Ishikawa (cell line): ENCODE data around the gene MAST1.

Source experiments
- CEBPB ChIP-seq: IDR thresholded peaks from 2 replicates; pipeline ENCODE4 v1.6.1; 2012
- CREB1 ChIP-seq: IDR thresholded peaks from 2 replicates; pipeline ENCODE4 v1.6.1; 2012; ENCODE audit warnings: low read depth
- EGR1 ChIP-seq: IDR thresholded peaks from 2 replicates; pipeline ENCODE4 v1.6.1; 2012
- EP300 ChIP-seq: IDR thresholded peaks from 2 replicates; pipeline ENCODE4 v1.6.1; 2012; ENCODE audit warnings: borderline replicate concordance
- FOXM1 ChIP-seq: IDR thresholded peaks from 2 replicates; pipeline ENCODE4 v1.6.1; 2012; ENCODE audit warnings: low read depth, borderline replicate concordance
- MAX ChIP-seq: IDR thresholded peaks from 2 replicates; pipeline ENCODE4 v1.6.1; 2012
- NFIC ChIP-seq: IDR thresholded peaks from 2 replicates; pipeline ENCODE4 v1.6.1; 2012
- RAD21 ChIP-seq: IDR thresholded peaks from 2 replicates; pipeline ENCODE4 v1.6.1; 2012; ENCODE audit warnings: low read depth
- REST ChIP-seq: IDR thresholded peaks from 2 replicates; pipeline ENCODE4 v1.6.1; 2012; ENCODE audit warnings: low read depth, mild to moderate bottlenecking
- TAF1 ChIP-seq: IDR thresholded peaks from 2 replicates; pipeline ENCODE4 v1.6.1; 2012; ENCODE audit warnings: low read depth, mild to moderate bottlenecking
- TCF12 ChIP-seq: IDR thresholded peaks from 2 replicates; pipeline ENCODE4 v1.6.1; 2012; ENCODE audit warnings: low read depth
- TEAD4 ChIP-seq: IDR thresholded peaks from 2 replicates; pipeline ENCODE4 v1.6.1; 2012
- USF1 ChIP-seq: IDR thresholded peaks from 2 replicates; pipeline ENCODE4 v1.6.1; 2012
- YY1 ChIP-seq: IDR thresholded peaks from 2 replicates; pipeline ENCODE4 v1.6.1; 2012; ENCODE audit warnings: low read depth
- ZBTB7A ChIP-seq: IDR thresholded peaks from 2 replicates; pipeline ENCODE4 v1.6.1; 2012; ENCODE audit warnings: low read depth

The MAST1 gene

GRCh38 chr19:12838886-12839756, 806 bp downstream of the MAST1 start:
- TF ChIP-seq YY1 (no peak), REST (no peak), CREB1 (no peak), EGR1 (no peak), TAF1 (no peak)

GRCh38 chr19:12840091-12841079, 2.1 kb downstream of the MAST1 start:
- TF ChIP-seq NFIC (no peak), ZBTB7A (peak; percentile 28; the same call in 1 of the 2 replicates)

GRCh38 chr19:12841094-12841493, 2.8 kb downstream of the MAST1 start:
- no peak for TF ChIP-seq NFIC
- TF ChIP-seq MAX = 0 out of 2 replicates have a peak, but pooled peaks have one; percentile 9

GRCh38 chr19:12842511-12842910, 4.2 kb downstream of the MAST1 start:
- TF ChIP-seq YY1 = no peak
- TF ChIP-seq TCF12 = no peak
- no peak for TF ChIP-seq MAX
- no peak for TF ChIP-seq ZBTB7A
- no peak for TF ChIP-seq EGR1
- TF ChIP-seq USF1 = no peak
- no peak for TF ChIP-seq CEBPB
- TF ChIP-seq FOXM1 = no peak
- no peak for TF ChIP-seq EP300
- no peak for TF ChIP-seq CREB1

- no peak for TF ChIP-seq CEBPB
- TF ChIP-seq EGR1 = no peak
- no peak for TF ChIP-seq ZBTB7A
- no peak for TF ChIP-seq FOXM1
- TF ChIP-seq EP300 = no peak
- TF ChIP-seq YY1 = no peak
- TF ChIP-seq USF1 = no peak
- TF ChIP-seq REST = no peak
- TF ChIP-seq TCF12 = no peak
- TF ChIP-seq TEAD4 = no peak
- TF ChIP-seq RAD21 = no peak
- TF ChIP-seq CREB1 = no peak
These were observed 5.0 kb downstream of the MAST1 start for GRCh38 chr19:12843328-12843727.

GRCh38 chr19:12843999-12844732, 5.9 kb downstream of the MAST1 start:
- TF ChIP-seq ZBTB7A (no peak), FOXM1 (no peak), RAD21 (no peak), TAF1 (no peak), TEAD4 (no peak), YY1 (no peak), CREB1 (no peak), CEBPB (no peak), EGR1 (no peak), NFIC (no peak), EP300 (no peak), TCF12 (no peak), USF1 (no peak), MAX (no peak), REST (no peak)
